ENCODE measurements around the gene PPP1R15B.

PPP1R15B gene

GRCh38 chr1:204411451-204412204, at the start of gene PPP1R15B:
TSS of gene PPP1R15B (minus strand) at chr1:204411817. CDS start at chr1:204411411, 406 bp downstream.
- DNase-seq: peak; percentile 98

GRCh38 chr1:204460346-204460745, 48.7 kb upstream of the PPP1R15B start:
- DNase-seq: no peak

- DNase-seq: no peak
Observed at GRCh38 chr1:204459706-204460105, 48.1 kb upstream of the PPP1R15B start.

- DNase-seq: no peak
Observed at GRCh38 chr1:204457666-204458065, 46.0 kb upstream of the PPP1R15B start.

GRCh38 chr1:204456826-204457442, 45.3 kb upstream of the PPP1R15B start:
- DNase-seq: no peak

- no peak for DNase-seq
Observed at GRCh38 chr1:204455831-204456145, 44.2 kb upstream of the PPP1R15B start.

- DNase-seq: no peak
Observed at GRCh38 chr1:204455063-204455830, 43.6 kb upstream of the PPP1R15B start.

- no peak for DNase-seq
Observed at GRCh38 chr1:204454476-204454875, 42.9 kb upstream of the PPP1R15B start.

- DNase-seq: no peak
Observed at GRCh38 chr1:204453141-204453772, 41.6 kb upstream of the PPP1R15B start.

GRCh38 chr1:204451352-204452124, 39.9 kb upstream of the PPP1R15B start:
- no peak for DNase-seq

- no peak for DNase-seq
Observed at GRCh38 chr1:204450461-204451257, 39.0 kb upstream of the PPP1R15B start.

GRCh38 chr1:204449678-204450280, 38.2 kb upstream of the PPP1R15B start:
- no peak for DNase-seq

GRCh38 chr1:204448991-204449677, 37.5 kb upstream of the PPP1R15B start:
- no peak for DNase-seq

GRCh38 chr1:204448344-204448964, 36.8 kb upstream of the PPP1R15B start:
- no peak for DNase-seq

- DNase-seq: no peak
Observed at GRCh38 chr1:204447736-204448135, 36.1 kb upstream of the PPP1R15B start.

- DNase-seq: no peak
Observed at GRCh38 chr1:204447190-204447589, 35.6 kb upstream of the PPP1R15B start.

- DNase-seq: no peak
Observed at GRCh38 chr1:204446413-204447111, 34.9 kb upstream of the PPP1R15B start.

- no peak for DNase-seq
Observed at GRCh38 chr1:204445860-204446412, 34.3 kb upstream of the PPP1R15B start.
